D721Med (cell line): ENCODE data around the gene RFX3.
A peak's percentile ranks its signal among the peaks of the same experiment; 100 is the strongest.

Experiments used
- DNase-seq: peaks from one replicate; pipeline ENCODE4 v3.0.0; 2011; ENCODE audit warnings: low spot score; ENCODE audit not compliant: insufficient read length
- FAIRE-seq: peaks from 2 replicates; lab custom pipeline; 2011; peaks lifted over from hg19 to GRCh38; lab: Jason Lieb, UNC
- CTCF ChIP-seq: IDR thresholded peaks from 2 replicates; pipeline ENCODE4 v1.5.1; 2012; ENCODE audit warnings: mild to moderate bottlenecking, control low read depth; ENCODE audit not compliant: insufficient read depth; ENCODE audit errors: missing control alignments

RFX3 gene

GRCh38 chr9:3525836-3526164 is at the start of gene RFX3:
RFX3 (minus strand) TSS chr9:3526001; CDS start chr9:3395588, 130,413 bp downstream.
- no peak for TF ChIP-seq CTCF
- DNase-seq (peak; percentile 26), FAIRE-seq (no peak)

- no peak for DNase-seq
- FAIRE-seq, result no peak
- no peak for TF ChIP-seq CTCF
Measured at GRCh38 chr9:3571500-3571899, 45.7 kb upstream of the RFX3 start.

GRCh38 chr9:3569529-3569928 is 43.7 kb upstream of the RFX3 start:
- DNase-seq (no peak), FAIRE-seq (no peak)
- no peak for TF ChIP-seq CTCF

- FAIRE-seq (no peak), DNase-seq (no peak)
- TF ChIP-seq CTCF, result no peak
Measured at GRCh38 chr9:3567988-3568387, 42.2 kb upstream of the RFX3 start.

GRCh38 chr9:3553076-3553765 is 27.4 kb upstream of the RFX3 start:
- no peak for DNase-seq
- TF ChIP-seq CTCF, result no peak
- FAIRE-seq, result no peak

- no peak for TF ChIP-seq CTCF
- no peak for FAIRE-seq
- no peak for DNase-seq
Measured at GRCh38 chr9:3549225-3549624, 23.4 kb upstream of the RFX3 start.

GRCh38 chr9:3548648-3549047 is 22.8 kb upstream of the RFX3 start:
- DNase-seq, result no peak
- TF ChIP-seq CTCF, result no peak

More at GRCh38 chr9:3548648-3549047, 22.8 kb upstream of the RFX3 start:
- no peak for FAIRE-seq
